GM18907 (cell line): ENCODE results near the gene C1QL1.
A peak's percentile ranks its signal among the peaks of the same experiment; 100 is the strongest.

Source experiments
- ATAC-seq: cut with Tn5 transposase; IDR thresholded peaks from one replicate; pipeline ENCODE4 v1.9.1; 2021; ENCODE audit warnings: mild to moderate bottlenecking, moderate library complexity; ENCODE audit not compliant: unreplicated experiment

Gene C1QL1

GRCh38 chr17:44989552-44990138 is 21.5 kb upstream of the C1QL1 start:
- ATAC-seq: no peak

GRCh38 chr17:44988044-44988942 is 20.2 kb upstream of the C1QL1 start:
- no peak for ATAC-seq

- ATAC-seq: no peak
Observed at GRCh38 chr17:44983563-44983962, 15.5 kb upstream of the C1QL1 start.

GRCh38 chr17:44982113-44982702 is 14.1 kb upstream of the C1QL1 start:
- ATAC-seq: no peak

- ATAC-seq: no peak
Observed at GRCh38 chr17:44981221-44981968, 13.3 kb upstream of the C1QL1 start.

- no peak for ATAC-seq
Observed at GRCh38 chr17:44979426-44979995, 11.4 kb upstream of the C1QL1 start.

- no peak for ATAC-seq
Observed at GRCh38 chr17:44978807-44979206, 10.7 kb upstream of the C1QL1 start.

GRCh38 chr17:44977814-44978550 is 9.9 kb upstream of the C1QL1 start:
- no peak for ATAC-seq

GRCh38 chr17:44977065-44977464 is 9.0 kb upstream of the C1QL1 start:
- no peak for ATAC-seq

- ATAC-seq: no peak
Observed at GRCh38 chr17:44976206-44976605, 8.1 kb upstream of the C1QL1 start.

- ATAC-seq: no peak
Observed at GRCh38 chr17:44972953-44973352, 4.8 kb upstream of the C1QL1 start.

GRCh38 chr17:44971776-44972483 is 3.8 kb upstream of the C1QL1 start:
- ATAC-seq: no peak

- ATAC-seq: no peak
Observed at GRCh38 chr17:44970136-44970741, 2.1 kb upstream of the C1QL1 start.

GRCh38 chr17:44969144-44969780 is 1.2 kb upstream of the C1QL1 start:
- no peak for ATAC-seq

- ATAC-seq: peak; percentile 11
Observed at GRCh38 chr17:44967907-44968224, 237 bp downstream of the C1QL1 start.

- ATAC-seq: no peak
Observed at GRCh38 chr17:44967026-44967906, 837 bp downstream of the C1QL1 start.

- no peak for ATAC-seq
Observed at GRCh38 chr17:44966348-44967025, 1.6 kb downstream of the C1QL1 start.
